ENCODE results near the gene ST6GALNAC4. TPM values are rescaled to one million over a fixed set of nuclear protein-coding genes. Genes with fewer than 3 reads are reported as not detected.

Gene ST6GALNAC4
- total and polyA plus RNA-seq, 9 of the 15 experiments (the other 6 are each of a cell fraction or from before 2014, with no cell fraction given), result 2.6 to 43.1 (median 15.4) TPM

GRCh38 chr9:127903557-127904475 lies 13.0 kb downstream of the ST6GALNAC4 start (continued):
- TF ChIP-seq, protein P1, sequence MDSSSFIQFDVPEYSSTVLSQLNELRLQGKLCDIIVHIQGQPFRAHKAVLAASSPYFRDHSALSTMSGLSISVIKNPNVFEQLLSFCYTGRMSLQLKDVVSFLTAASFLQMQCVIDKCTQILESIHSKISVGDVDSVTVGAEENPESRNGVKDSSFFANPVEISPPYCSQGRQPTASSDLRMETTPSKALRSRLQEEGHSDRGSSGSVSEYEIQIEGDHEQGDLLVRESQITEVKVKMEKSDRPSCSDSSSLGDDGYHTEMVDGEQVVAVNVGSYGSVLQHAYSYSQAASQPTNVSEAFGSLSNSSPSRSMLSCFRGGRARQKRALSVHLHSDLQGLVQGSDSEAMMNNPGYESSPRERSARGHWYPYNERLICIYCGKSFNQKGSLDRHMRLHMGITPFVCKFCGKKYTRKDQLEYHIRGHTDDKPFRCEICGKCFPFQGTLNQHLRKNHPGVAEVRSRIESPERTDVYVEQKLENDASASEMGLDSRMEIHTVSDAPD (CRISPR knock-in tag; IDR thresholded peaks at IDR 0.05), result no peak
- TF ChIP-seq, protein P2, sequence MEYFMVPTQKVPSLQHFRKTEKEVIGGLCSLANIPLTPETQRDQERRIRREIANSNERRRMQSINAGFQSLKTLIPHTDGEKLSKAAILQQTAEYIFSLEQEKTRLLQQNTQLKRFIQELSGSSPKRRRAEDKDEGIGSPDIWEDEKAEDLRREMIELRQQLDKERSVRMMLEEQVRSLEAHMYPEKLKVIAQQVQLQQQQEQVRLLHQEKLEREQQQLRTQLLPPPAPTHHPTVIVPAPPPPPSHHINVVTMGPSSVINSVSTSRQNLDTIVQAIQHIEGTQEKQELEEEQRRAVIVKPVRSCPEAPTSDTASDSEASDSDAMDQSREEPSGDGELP (CRISPR knock-in tag; IDR thresholded peaks at IDR 0.05; ENCODE audit: borderline replicate concordance), result 0 out of 2 replicates have a peak, but pooled peaks have one; percentile 58
- no peak for TF ChIP-seq E2F3 (CRISPR knock-in tag; IDR thresholded peaks at IDR 0.05)
- TF ChIP-seq, protein P3, sequence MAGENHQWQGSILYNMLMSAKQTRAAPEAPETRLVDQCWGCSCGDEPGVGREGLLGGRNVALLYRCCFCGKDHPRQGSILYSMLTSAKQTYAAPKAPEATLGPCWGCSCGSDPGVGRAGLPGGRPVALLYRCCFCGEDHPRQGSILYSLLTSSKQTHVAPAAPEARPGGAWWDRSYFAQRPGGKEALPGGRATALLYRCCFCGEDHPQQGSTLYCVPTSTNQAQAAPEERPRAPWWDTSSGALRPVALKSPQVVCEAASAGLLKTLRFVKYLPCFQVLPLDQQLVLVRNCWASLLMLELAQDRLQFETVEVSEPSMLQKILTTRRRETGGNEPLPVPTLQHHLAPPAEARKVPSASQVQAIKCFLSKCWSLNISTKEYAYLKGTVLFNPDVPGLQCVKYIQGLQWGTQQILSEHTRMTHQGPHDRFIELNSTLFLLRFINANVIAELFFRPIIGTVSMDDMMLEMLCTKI (IDR thresholded peaks at IDR 0.05; ENCODE audit: partially characterized antibody), result no peak
- no peak for TF ChIP-seq HNRNPH1 (optimal IDR thresholded peaks at IDR 0.05; ENCODE audit: low read depth, low read length)
- TF ChIP-seq NRF1 (conservative IDR thresholded peaks at IDR 0.05 in 1 of 2, IDR thresholded peaks at IDR 0.05 in 1 of 2), result 0 out of 4 replicates have a peak, but pooled peaks of 1 of the 2 experiments have one; percentile 11
- TF ChIP-seq ZNF384 (IDR thresholded peaks at IDR 0.05; ENCODE audit: low read depth, low read length), result no peak
- TF ChIP-seq ATF2 (CRISPR knock-in tag; IDR thresholded peaks at IDR 0.05), result no peak
- no peak for TF ChIP-seq MTA2 (IDR thresholded peaks at IDR 0.05; ENCODE audit: low read depth)
- TF ChIP-seq ARID1B (IDR thresholded peaks at IDR 0.05), result peak; percentile 38; the same call in 1 of the 2 replicates
- peak; percentile 56; the same call in 1 of the 2 replicates for TF ChIP-seq SUPT5H (IDR thresholded peaks at IDR 0.05)
- TF ChIP-seq EP300 (IDR thresholded peaks at IDR 0.05; ENCODE audit: low read length), result peak; percentile 50
- no peak for TF ChIP-seq CBX2 (IDR thresholded peaks at IDR 0.05; ENCODE audit: insufficient read depth, low read length, poor library complexity, severe bottlenecking)
- 0 out of 2 replicates have a peak, but pooled peaks have one; percentile 58 for TF ChIP-seq HDGF (IDR thresholded peaks at IDR 0.05)
- TF ChIP-seq L3MBTL2 (IDR thresholded peaks at IDR 0.05), result peak; percentile 15; the same call in 1 of the 2 replicates
- no peak for TF ChIP-seq CCAR2 (IDR thresholded peaks at IDR 0.05; ENCODE audit: low read depth, low read length)
